ENCODE data around the gene GABARAP. TPM values are rescaled to one million over a fixed set of nuclear protein-coding genes. Genes with fewer than 3 reads are reported as not detected.

The GABARAP gene
- total RNA-seq, 4 donors from 2014 or later = 112 to 840 (median 273) TPM

GRCh38 chr17:7237761-7238419, 4.4 kb downstream of the GABARAP start:
- Histone ChIP-seq H3K4me3 (replicated peaks in 1 of 3) (peak overlapping the region; percentile 48 to 100 (median 62)), H3K27ac (peak overlapping the region; percentile 73 to 96 (median 74)), H3K36me3 (peaks cover 7 to 17% of the 10 kb centered on the region in 2 donors), H3K4me1 (peaks cover 29 to 41% of the 10 kb centered on the region in 2 donors), H3K9me3 (no peaks in the 10 kb centered on the region), H3K27me3 (no peaks in the 10 kb centered on the region)
- no peak for TF ChIP-seq POLR2A (IDR thresholded peaks at IDR 0.05)
- no peak for TF ChIP-seq CTCF (IDR thresholded peaks at IDR 0.05)
- WGBS, 2 donors = 0 to 1% methylated on average over 2 to 15 of the region's 73 CpGs
- peak; percentile 78 to 85 for DNase-seq
- intact Hi-C loops (cut with DNase I) = no loop called here

DNA sequence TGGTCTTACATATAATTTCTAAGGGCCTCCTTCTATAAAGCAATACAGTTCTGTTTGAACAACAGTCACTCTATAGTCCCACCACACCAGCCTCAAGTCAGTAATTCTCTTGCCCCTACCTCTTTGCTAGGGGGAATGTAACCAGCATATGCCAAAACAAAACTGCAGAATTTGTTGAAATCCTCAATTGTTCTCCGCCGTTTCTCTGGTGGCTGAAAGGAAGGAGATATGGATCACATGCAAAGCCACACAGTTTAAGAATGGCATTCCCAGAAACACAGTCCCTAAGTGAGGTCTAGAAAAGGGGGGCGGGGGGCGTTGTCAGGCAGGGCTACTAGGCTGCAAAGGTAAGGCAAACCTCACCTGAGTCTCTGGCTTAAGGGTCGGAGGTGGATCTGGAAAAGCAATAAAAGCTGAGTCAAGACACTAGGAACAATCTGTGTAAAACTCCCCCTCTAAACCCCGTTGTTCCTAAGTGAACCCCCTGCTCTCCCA, 4.9 kb downstream of the GABARAP start:
- intact Hi-C loops (cut with DNase I) = no loop called here
- Histone ChIP-seq H3K4me1 (peaks cover 32 to 47% of the 10 kb centered on the region in 2 donors), H3K27me3 (no peaks in the 10 kb centered on the region), H3K27ac (peak overlapping the region; percentile 73 to 96 (median 74)), H3K36me3 (peaks cover 7 to 17% of the 10 kb centered on the region in 2 donors), H3K9me3 (no peaks in the 10 kb centered on the region), H3K4me3 (replicated peaks in 1 of 3) (peak overlapping the region; percentile 48 to 100 (median 62))
- no peak for TF ChIP-seq POLR2A (IDR thresholded peaks at IDR 0.05)
- TF ChIP-seq CTCF (IDR thresholded peaks at IDR 0.05) = no peak
- DNase-seq = no peak
- WGBS, 2 donors = 25 to 35% methylated on average over 6 of the region's 6 CpGs

DNA sequence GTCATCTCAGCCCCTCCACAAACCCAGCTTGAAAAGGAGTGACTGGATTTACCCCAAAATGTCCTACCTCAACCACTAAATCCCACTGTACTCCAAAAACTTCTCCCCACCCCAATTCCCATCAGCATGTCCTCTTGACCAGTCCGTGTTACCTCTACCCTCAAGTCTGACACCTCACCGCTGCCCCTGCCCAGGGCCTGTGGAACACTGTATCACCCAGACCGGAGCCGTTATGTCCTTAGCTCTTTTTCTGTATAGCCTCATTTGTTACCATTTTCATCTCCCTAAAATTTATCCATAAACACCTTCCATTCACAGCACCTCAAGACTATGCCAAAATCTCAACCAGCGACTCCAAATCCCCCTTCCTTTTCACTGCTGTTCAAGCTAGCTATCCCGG, 5.4 kb downstream of the GABARAP start:
- TF ChIP-seq POLR2A (IDR thresholded peaks at IDR 0.05) (no peak), CTCF (IDR thresholded peaks at IDR 0.05) (no peak)
- Histone ChIP-seq H3K27ac (peak overlapping the region in 1 of 3 donors; percentile 74), H3K36me3 (peaks cover 7 to 17% of the 10 kb centered on the region in 2 donors), H3K9me3 (no peaks in the 10 kb centered on the region), H3K27me3 (no peaks in the 10 kb centered on the region), H3K4me3 (replicated peaks in 1 of 3) (no peak overlapping the region), H3K4me1 (peaks cover 35 to 52% of the 10 kb centered on the region in 2 donors)
- intact Hi-C loops (cut with DNase I) = no loop called here
- DNase-seq = no peak
- WGBS, 2 donors = 89% methylated on average over 6 of the region's 6 CpGs

GRCh38 chr17:7235693-7236665, 6.3 kb downstream of the GABARAP start:
- intact Hi-C loops (cut with DNase I) = no loop called here
- WGBS, 2 donors = 82 to 88% methylated on average over 22 of the region's 22 CpGs
- DNase-seq = no peak
- H3K27ac ChIP-seq = no peak overlapping the region
- no peaks in the 10 kb centered on the region for H3K27me3 ChIP-seq
- no peaks in the 10 kb centered on the region for H3K9me3 ChIP-seq
- H3K4me3 ChIP-seq (replicated peaks in 1 of 3) = no peak overlapping the region
- H3K36me3 ChIP-seq = peaks cover 7 to 17% of the 10 kb centered on the region in 2 donors
- TF ChIP-seq POLR2A (IDR thresholded peaks at IDR 0.05) (no peak), CTCF (IDR thresholded peaks at IDR 0.05) (no peak)
- peaks cover 32 to 48% of the 10 kb centered on the region in 2 donors for H3K4me1 ChIP-seq

Measured in thyroid gland (tissue), 4 donors.